K562 (cell line): Measurements from ENCODE around the gene ILKAP. TPM values are rescaled to one million over a fixed set of nuclear protein-coding genes. Genes with fewer than 3 reads are reported as not detected.

ENCODE experiments used
- FOXJ2 ChIP-seq: fragments of 200-800 bp; sonication (Bioruptor generic); IDR thresholded peaks from 2 replicates; pipeline ENCODE4 v1.6.1; 2016; ENCODE audit warnings: missing genetic modification characterization, missing compliant biosample characterization
- MYNN ChIP-seq, 2 experiments: sonication (generic); formaldehyde crosslinking in 1 of 2; IDR thresholded peaks; 2 replicates each; pipeline versions ENCODE4 v1.5.0 to v1.6.1; 2016 to 2020; ENCODE audit warnings: antibody characterized with exemption in 1 of 2, missing genetic modification reagents in 1 of 2
- RBM22 ChIP-seq: fragments of 200-400 bp; formaldehyde crosslinking; IDR thresholded peaks from 2 replicates; pipeline ENCODE4 v1.6.1; 2018; ENCODE audit warnings: low read length, low read depth; ENCODE audit not compliant: poor library complexity, severe bottlenecking
- SAFB2 ChIP-seq: fragments of 200-400 bp; formaldehyde crosslinking; IDR thresholded peaks from 2 replicates; pipeline ENCODE4 v1.6.1; 2018; ENCODE audit warnings: borderline replicate concordance, low read length, low read depth, moderate library complexity; ENCODE audit not compliant: severe bottlenecking
- polyA plus RNA-seq, 8 experiments: library from polyadenylated mRNA; depleted of rRNA in 4 of 8; stranded (reverse) in 5 of 8; unstranded in 3 of 8; fragments of >200 nt; fragmentation: Nextera tagmentation in 2 of 8; fragmentation: Illumina TruSeq in 1 of 8; extraction: Ambion mirVana in 2 of 8; extraction: Trizol in 1 of 8; gene quantifications; 2 replicates each; pipeline versions ENCODE4 v1.2.1 to v1.2.3, GENCODE V29; 2011 to 2014; ENCODE audit warnings: inconsistent platforms in 1 of 8, missing spikeins in 1 of 8
- total RNA-seq, 7 experiments: library from RNA; depleted of rRNA in 6 of 7; stranded (reverse); fragments of >200 nt in 6 of 7; fragmentation: Illumina TruSeq in 2 of 7; extraction: Trizol in 2 of 7; gene quantifications; 2 replicates each; pipeline versions ENCODE4 v1.2.1 to v1.2.3, GENCODE V29; 2011 to 2021; ENCODE audit warnings: low replicate concordance in 1 of 7
- TF ChIP-seq, protein P1 (sequence below), 2 experiments: fragments of 450-650 bp; IDR thresholded peaks; 2 replicates each; pipeline ENCODE4 v1.6.1; 2016; ENCODE audit warnings: mild to moderate bottlenecking in 2 of 2, borderline replicate concordance in 1 of 2, low read depth in 1 of 2, moderate library complexity in 1 of 2
- TF ChIP-seq, protein P2 (sequence below): fragments of 250-450 bp; sonication (Bioruptor Pico); IDR thresholded peaks from 2 replicates; pipeline ENCODE4 v1.8.0; 2021; ENCODE audit warnings: moderate library complexity, mild to moderate bottlenecking, inconsistent platforms
- TF ChIP-seq, protein P3 (sequence below), 2 experiments: IDR thresholded peaks; 2 replicates each; pipeline ENCODE4 v1.6.1; 2011; ENCODE audit warnings: borderline replicate concordance in 1 of 2, control low read depth in 1 of 2, low read depth in 1 of 2, low read length in 1 of 2, mild to moderate bottlenecking in 1 of 2, mixed read lengths in 1 of 2, moderate library complexity in 1 of 2; ENCODE audit not compliant: insufficient read depth in 1 of 2, insufficient read length in 1 of 2, poor library complexity in 1 of 2, severe bottlenecking in 1 of 2; ENCODE audit errors: extremely low read depth in 1 of 2
- TF ChIP-seq, protein P4 (sequence below): fragments of 450-650 bp; IDR thresholded peaks from 2 replicates; pipeline ENCODE4 v1.6.1; 2017; ENCODE audit warnings: mild to moderate bottlenecking, moderate library complexity
- TF ChIP-seq, protein P5 (sequence below): fragments of 450-650 bp; formaldehyde crosslinking; IDR thresholded peaks from 2 replicates; pipeline ENCODE4 v1.4.0; 2022; ENCODE audit warnings: missing genetic modification characterization

Gene ILKAP
- total and polyA plus RNA-seq, 9 of the 15 experiments (the other 6 are each of a cell fraction or from before 2014, with no cell fraction given) = 3.1 to 43.9 (median 20.7) TPM

DNA sequence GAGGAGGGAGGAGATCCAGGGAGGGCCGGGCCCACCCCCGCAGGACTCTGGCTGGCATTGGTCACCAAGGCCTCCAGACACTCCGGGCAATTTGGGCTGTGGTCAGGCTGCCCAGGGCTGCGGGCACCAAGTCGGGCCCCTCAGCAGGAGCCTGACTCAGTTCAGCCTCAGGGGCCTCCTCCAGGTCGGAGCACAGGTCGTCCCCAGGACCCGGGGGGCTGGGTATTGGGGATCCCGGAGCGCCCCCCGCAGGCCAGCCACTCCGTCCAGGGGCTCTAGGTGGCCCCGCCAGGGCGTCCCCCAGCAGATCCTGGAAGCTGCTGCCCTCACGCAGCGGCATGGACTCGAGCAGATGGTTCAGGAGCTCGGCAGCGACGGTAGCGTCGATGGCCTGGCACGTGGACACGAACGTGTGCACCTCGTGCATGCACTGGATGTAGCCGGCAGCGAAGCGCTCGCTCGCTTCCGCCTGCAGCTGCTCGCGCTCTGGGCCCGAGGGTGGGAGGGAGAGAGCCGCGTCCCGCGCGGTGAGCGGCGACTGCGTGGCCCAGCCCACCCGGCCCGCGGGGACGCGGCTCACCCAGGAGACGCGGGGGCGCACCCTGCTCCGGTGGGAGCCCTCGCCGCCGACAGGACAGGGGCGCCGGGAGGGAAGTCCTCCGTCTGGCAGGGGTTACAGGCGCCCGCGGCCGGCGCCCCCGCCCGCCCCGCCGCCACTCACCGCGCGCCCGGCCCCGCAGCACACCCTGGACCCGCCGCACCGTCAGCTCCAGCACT lies 35.5 kb upstream of the ILKAP start (continued):
- TF ChIP-seq, protein P1, sequence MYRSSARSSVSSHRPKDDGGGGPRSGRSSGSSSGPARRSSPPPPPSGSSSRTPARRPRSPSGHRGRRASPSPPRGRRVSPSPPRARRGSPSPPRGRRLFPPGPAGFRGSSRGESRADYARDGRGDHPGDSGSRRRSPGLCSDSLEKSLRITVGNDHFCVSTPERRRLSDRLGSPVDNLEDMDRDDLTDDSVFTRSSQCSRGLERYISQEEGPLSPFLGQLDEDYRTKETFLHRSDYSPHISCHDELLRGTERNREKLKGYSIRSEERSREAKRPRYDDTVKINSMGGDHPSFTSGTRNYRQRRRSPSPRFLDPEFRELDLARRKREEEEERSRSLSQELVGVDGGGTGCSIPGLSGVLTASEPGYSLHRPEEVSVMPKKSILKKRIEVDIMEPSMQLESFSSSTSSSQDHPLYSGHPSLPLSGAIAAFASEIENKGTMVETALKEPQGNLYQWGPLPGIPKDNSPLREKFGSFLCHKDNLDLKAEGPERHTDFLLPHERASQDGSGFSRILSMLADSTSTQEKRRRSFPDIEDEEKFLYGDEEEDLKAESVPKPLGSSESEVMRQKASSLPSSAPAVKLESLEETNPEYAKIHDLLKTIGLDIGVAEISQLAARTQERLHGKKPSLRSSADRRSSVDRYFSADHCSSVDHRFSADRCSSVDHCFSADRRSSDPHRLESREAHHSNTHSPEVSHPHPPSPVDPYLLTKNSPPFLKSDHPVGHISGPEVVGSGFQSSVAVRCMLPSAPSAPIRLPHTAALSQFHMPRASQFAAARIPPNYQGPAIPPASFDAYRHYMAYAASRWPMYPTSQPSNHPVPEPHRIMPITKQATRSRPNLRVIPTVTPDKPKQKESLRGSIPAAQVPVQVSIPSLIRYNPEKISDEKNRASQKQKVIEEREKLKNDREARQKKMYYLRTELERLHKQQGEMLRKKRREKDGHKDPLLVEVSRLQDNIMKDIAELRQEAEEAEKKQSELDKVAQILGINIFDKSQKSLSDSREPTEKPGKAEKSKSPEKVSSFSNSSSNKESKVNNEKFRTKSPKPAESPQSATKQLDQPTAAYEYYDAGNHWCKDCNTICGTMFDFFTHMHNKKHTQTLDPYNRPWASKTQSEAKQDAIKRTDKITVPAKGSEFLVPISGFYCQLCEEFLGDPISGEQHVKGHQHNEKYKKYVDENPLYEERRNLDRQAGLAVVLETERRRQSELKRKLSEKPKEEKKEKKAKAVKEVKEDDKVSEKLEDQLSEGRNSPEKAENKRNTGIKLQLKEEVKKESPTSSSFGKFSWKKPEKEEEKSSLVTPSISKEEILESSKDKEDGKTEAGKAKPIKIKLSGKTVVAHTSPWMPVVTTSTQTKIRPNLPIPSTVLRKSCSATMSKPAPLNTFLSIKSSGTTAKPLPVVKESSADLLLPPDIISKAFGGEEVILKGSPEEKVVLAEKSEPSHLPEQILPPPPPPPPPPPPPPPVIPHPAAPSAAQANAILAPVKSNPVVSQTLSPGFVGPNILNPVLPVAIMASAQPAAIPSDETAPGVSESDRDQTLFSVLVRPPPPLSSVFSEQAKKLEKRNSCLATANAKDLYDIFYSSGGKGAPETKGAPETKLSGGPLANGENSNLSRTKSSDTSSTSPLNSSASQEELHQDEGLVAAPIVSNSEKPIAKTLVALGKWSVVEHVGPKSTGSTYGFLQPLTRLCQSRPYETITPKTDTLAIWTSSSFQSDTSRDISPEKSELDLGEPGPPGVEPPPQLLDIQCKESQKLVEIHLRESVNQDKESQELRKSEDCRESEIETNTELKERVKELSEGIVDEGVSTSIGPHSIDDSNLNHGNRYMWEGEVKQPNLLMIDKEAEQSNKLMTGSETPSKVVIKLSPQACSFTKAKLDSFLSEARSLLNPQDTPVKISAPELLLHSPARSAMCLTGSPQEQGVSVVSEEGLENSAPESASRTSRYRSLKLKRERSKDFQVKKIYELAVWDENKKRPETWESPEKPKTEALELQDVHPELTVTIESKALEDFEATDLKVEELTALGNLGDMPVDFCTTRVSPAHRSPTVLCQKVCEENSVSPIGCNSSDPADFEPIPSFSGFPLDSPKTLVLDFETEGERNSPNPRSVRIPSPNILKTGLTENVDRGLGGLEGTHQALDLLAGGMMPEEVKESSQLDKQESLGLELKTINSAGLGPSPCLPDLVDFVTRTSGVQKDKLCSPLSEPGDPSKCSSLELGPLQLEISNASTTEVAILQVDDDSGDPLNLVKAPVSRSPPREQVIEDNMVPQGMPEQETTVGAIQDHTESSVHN (IDR thresholded peaks at IDR 0.05; ENCODE audit: borderline replicate concordance in 1 of 2, low read depth in 1 of 2) = no peak
- TF ChIP-seq, protein P2, sequence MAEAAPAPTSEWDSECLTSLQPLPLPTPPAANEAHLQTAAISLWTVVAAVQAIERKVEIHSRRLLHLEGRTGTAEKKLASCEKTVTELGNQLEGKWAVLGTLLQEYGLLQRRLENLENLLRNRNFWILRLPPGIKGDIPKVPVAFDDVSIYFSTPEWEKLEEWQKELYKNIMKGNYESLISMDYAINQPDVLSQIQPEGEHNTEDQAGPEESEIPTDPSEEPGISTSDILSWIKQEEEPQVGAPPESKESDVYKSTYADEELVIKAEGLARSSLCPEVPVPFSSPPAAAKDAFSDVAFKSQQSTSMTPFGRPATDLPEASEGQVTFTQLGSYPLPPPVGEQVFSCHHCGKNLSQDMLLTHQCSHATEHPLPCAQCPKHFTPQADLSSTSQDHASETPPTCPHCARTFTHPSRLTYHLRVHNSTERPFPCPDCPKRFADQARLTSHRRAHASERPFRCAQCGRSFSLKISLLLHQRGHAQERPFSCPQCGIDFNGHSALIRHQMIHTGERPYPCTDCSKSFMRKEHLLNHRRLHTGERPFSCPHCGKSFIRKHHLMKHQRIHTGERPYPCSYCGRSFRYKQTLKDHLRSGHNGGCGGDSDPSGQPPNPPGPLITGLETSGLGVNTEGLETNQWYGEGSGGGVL (CRISPR knock-in tag) = no peak
- TF ChIP-seq, protein P3, sequence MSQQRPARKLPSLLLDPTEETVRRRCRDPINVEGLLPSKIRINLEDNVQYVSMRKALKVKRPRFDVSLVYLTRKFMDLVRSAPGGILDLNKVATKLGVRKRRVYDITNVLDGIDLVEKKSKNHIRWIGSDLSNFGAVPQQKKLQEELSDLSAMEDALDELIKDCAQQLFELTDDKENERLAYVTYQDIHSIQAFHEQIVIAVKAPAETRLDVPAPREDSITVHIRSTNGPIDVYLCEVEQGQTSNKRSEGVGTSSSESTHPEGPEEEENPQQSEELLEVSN (IDR thresholded peaks at IDR 0.05; ENCODE audit: borderline replicate concordance in 1 of 2, extremely low read depth in 1 of 2, insufficient read depth in 1 of 2, insufficient read length in 1 of 2, low read depth in 1 of 2, low read length in 1 of 2, poor library complexity in 1 of 2, severe bottlenecking in 1 of 2) = peak; percentile 98 to 99
- no peak for TF ChIP-seq FOXJ2 (tag)
- TF ChIP-seq SAFB2 = no peak
- no peak for TF ChIP-seq MYNN (IDR thresholded peaks at IDR 0.05)
- TF ChIP-seq MYNN (CRISPR knock-in tag; IDR thresholded peaks at IDR 0.05) = no peak
- peak; percentile 64 for TF ChIP-seq RBM22
- TF ChIP-seq, protein P4, sequence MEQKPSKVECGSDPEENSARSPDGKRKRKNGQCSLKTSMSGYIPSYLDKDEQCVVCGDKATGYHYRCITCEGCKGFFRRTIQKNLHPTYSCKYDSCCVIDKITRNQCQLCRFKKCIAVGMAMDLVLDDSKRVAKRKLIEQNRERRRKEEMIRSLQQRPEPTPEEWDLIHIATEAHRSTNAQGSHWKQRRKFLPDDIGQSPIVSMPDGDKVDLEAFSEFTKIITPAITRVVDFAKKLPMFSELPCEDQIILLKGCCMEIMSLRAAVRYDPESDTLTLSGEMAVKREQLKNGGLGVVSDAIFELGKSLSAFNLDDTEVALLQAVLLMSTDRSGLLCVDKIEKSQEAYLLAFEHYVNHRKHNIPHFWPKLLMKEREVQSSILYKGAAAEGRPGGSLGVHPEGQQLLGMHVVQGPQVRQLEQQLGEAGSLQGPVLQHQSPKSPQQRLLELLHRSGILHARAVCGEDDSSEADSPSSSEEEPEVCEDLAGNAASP = no peak
- TF ChIP-seq, protein P5, sequence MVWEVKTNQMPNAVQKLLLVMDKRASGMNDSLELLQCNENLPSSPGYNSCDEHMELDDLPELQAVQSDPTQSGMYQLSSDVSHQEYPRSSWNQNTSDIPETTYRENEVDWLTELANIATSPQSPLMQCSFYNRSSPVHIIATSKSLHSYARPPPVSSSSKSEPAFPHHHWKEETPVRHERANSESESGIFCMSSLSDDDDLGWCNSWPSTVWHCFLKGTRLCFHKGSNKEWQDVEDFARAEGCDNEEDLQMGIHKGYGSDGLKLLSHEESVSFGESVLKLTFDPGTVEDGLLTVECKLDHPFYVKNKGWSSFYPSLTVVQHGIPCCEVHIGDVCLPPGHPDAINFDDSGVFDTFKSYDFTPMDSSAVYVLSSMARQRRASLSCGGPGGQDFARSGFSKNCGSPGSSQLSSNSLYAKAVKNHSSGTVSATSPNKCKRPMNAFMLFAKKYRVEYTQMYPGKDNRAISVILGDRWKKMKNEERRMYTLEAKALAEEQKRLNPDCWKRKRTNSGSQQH (CRISPR knock-in tag) = no peak
